GM12801 (cell line): ENCODE measurements around the gene ADGRB3.

Experiments used
- CTCF ChIP-seq: IDR thresholded peaks from one replicate; pipeline ENCODE4 v1.5.1; 2011; ENCODE audit warnings: control low read depth; ENCODE audit not compliant: insufficient read length; ENCODE audit errors: extremely low read depth

ADGRB3 gene

DNA sequence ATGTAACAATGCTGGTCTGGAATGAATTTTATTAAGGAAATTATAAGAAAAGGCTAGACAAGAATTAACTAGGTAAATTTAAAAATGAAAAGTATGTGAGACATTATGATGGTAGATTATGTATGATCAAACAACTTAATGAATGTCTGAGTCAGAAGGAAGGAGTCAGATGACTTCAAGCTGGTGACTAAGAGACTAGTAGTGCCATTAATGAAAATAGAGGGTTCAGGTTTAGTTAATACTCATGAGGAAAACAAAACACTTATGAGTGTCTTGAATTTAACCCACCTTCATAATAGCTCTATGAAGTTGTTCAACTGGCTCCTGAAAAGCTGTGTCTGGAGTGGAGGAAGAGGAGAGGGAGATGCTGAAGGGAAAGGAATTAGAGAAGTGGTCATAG, 256.3 kb downstream of the ADGRB3 start:
- TF ChIP-seq CTCF = no peak

DNA sequence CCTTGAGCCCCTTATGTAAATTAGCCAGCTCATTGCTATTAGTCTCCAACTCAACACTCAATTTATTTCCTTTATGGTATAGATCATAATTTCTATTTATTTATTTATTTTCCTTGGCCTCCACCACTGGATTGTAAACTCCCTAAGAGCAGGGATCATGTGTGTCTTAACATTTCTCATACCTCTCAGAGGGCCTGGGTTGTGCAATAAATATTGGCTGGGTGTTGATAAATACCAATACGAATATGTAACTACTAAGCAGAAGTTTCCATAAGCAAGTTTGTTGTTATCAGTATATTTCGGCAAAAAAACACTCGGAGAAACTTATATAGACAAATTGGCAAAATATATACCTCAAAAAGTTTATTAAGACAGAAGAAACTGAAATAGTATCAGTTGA, 257.4 kb downstream of the ADGRB3 start:
- TF ChIP-seq CTCF = no peak

GRCh38 chr6:68895929-68896328, 260.8 kb downstream of the ADGRB3 start:
- no peak for TF ChIP-seq CTCF

DNA sequence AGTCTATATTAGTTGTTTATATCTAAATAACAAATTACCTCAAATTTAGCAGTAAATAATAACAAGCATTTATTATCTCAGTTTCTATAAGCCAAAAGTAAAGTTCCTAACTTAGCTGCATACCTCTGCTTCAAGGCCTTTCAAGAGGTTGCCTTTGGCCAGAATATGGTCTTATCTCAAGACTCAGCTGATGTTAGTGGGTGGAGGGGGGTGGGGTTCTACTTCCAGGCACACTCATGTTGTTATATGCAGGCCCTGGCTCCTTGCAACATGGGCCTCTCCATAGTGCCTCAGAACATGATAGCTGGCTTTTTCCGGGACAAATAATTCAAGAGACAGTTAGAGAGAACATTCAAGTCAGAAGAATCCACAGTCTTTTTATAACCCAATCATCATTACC, 266.0 kb downstream of the ADGRB3 start:
- no peak for TF ChIP-seq CTCF

- no peak for TF ChIP-seq CTCF
Observed at GRCh38 chr6:68911334-68911733, 276.3 kb downstream of the ADGRB3 start.

DNA sequence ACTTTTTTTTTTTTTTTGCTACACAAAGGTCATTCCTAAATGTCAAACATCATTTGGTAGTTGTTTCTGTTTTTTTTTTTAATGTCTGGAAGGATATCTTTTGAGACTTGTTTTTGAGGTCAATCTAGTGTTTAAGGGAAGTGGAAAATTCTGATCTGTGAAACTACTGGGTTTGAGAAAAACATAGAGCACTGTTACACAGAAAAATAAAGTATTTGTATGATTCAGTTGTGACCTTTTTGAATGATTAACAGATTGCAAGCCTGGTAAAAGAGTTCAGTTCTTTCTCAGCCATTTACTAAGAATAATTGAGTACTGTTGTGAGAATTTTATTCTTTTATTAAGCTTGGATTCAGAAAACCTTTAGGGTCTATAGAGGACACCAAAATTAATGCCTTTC, 276.7 kb downstream of the ADGRB3 start:
- TF ChIP-seq CTCF = no peak

DNA sequence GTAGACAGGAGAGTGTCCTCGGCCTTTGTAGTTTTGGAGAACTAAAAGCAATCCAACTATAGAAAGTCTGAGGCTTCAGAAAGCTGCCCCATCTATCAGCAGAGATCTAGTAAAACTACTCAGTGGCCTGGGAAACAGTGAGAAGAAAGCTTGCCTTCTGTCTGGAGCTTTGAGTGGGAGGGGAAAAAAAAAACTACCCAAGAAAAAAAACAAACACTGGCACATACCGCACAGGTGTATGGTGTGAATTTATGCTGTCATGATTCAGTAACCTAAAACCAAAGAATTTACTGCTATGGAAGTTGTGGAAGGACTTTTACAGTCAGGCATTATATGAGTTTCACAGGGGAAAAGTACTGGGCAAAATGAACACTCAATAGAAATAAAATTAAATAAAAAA, 280.5 kb downstream of the ADGRB3 start:
- no peak for TF ChIP-seq CTCF

- TF ChIP-seq CTCF = no peak
Observed at GRCh38 chr6:68919537-68919936, 284.5 kb downstream of the ADGRB3 start.
